Colonic mucosa (tissue), 4 donors: Measurements from ENCODE around the gene RTKN2. TPM values are rescaled to one million over a fixed set of nuclear protein-coding genes. Genes with fewer than 3 reads are reported as not detected.

Experiments
- DNase-seq: peaks from one replicate; pipeline ENCODE4 v3.0.0-alpha.2; 2020
- H3K27ac ChIP-seq: fragments of 200-600 bp; one replicate; pipeline ENCODE4 v1.8.0; 2021
- H3K27me3 ChIP-seq: fragments of 200-600 bp; one replicate; pipeline ENCODE4 v1.8.0; 2021
- H3K36me3 ChIP-seq: fragments of 200-600 bp; one replicate; pipeline ENCODE4 v1.8.0; 2021
- H3K4me1 ChIP-seq: fragments of 200-600 bp; one replicate; pipeline ENCODE4 v1.8.0; 2021; ENCODE audit warnings: mild to moderate bottlenecking
- H3K4me3 ChIP-seq: fragments of 200-600 bp; one replicate; pipeline ENCODE4 v1.8.0; 2021
- H3K9ac ChIP-seq, 2 donors: one replicate each; pipeline ENCODE4 v1.7.0; 2013; ENCODE audit warnings: control low read depth in 2 of 2, low read depth in 2 of 2, low read length in 2 of 2
- H3K9me3 ChIP-seq: fragments of 200-600 bp; one replicate; pipeline ENCODE4 v1.8.0; 2021
- CTCF ChIP-seq: fragments of 200-600 bp; IDR thresholded peaks from one replicate; pipeline ENCODE4 v1.8.0; 2022; ENCODE audit warnings: antibody characterized with exemption, mild to moderate bottlenecking
- intact Hi-C: fragments of 100-400 bp; cut with DNase I; formaldehyde crosslinking; loops from one replicate; pipeline ENCODE4 v1.14.1; 2022
- total RNA-seq, 2 donors: library from RNA; stranded (reverse); fragmentation: NEBNext Ultra II Directional in 1 of 2; extraction: Animal tissue kit (Norgen Biotek cat#: 25700) in 1 of 2; gene quantifications; one replicate each; pipeline ENCODE4 v1.2.1, GENCODE V29; 2021
- donor health status: healthy.
- donor health status: DM: no; HTN: no; CAD: no.
- donor health status: DM: no; HTN: no; CAD: no.

The RTKN2 gene
- total RNA-seq, 2 donors from 2014 or later = 3.2 to 7.4 TPM

GRCh38 chr10:62196528-62196927, 72.1 kb downstream of the RTKN2 start:
- no peak overlapping the region for H3K4me3 ChIP-seq
- H3K27me3 ChIP-seq = no peaks in the 10 kb centered on the region
- intact Hi-C loops = no loop called here
- no peaks in the 10 kb centered on the region for H3K9me3 ChIP-seq
- H3K4me1 ChIP-seq = no peaks in the 10 kb centered on the region
- no peak overlapping the region for H3K9ac ChIP-seq
- TF ChIP-seq CTCF = no peak
- no peaks in the 10 kb centered on the region for H3K36me3 ChIP-seq
- no peak overlapping the region for H3K27ac ChIP-seq
- no peak for DNase-seq

GRCh38 chr10:62195675-62195926, 73.0 kb downstream of the RTKN2 start:
- intact Hi-C loops = no loop called here
- Histone ChIP-seq H3K4me1 (no peaks in the 10 kb centered on the region), H3K9ac (no peak overlapping the region), H3K27ac (no peak overlapping the region), H3K4me3 (no peak overlapping the region), H3K9me3 (no peaks in the 10 kb centered on the region), H3K36me3 (no peaks in the 10 kb centered on the region), H3K27me3 (no peaks in the 10 kb centered on the region)
- DNase-seq = no peak
- TF ChIP-seq CTCF = no peak

- Histone ChIP-seq H3K9me3 (no peaks in the 10 kb centered on the region), H3K36me3 (no peaks in the 10 kb centered on the region), H3K27ac (no peak overlapping the region), H3K9ac (no peak overlapping the region), H3K27me3 (no peaks in the 10 kb centered on the region), H3K4me1 (no peaks in the 10 kb centered on the region), H3K4me3 (no peak overlapping the region)
- DNase-seq = no peak
- no peak for TF ChIP-seq CTCF
- intact Hi-C loops = no loop called here
These were observed 73.5 kb downstream of the RTKN2 start for GRCh38 chr10:62194924-62195674.

- intact Hi-C loops = no loop called here
- no peak overlapping the region for H3K27ac ChIP-seq
These were observed 75.2 kb downstream of the RTKN2 start for GRCh38 chr10:62193479-62193878.

GRCh38 chr10:62189131-62189530, 79.5 kb downstream of the RTKN2 start:
- Histone ChIP-seq H3K4me3 (no peak overlapping the region), H3K9ac (no peak overlapping the region), H3K36me3 (no peaks in the 10 kb centered on the region), H3K9me3 (no peaks in the 10 kb centered on the region), H3K27me3 (no peaks in the 10 kb centered on the region), H3K27ac (no peak overlapping the region), H3K4me1 (no peaks in the 10 kb centered on the region)
- DNase-seq = no peak
- intact Hi-C loops = no loop called here
- no peak for TF ChIP-seq CTCF

More at GRCh38 chr10:62193479-62193878, 75.2 kb downstream of the RTKN2 start:
- Histone ChIP-seq H3K4me1 (no peaks in the 10 kb centered on the region), H3K36me3 (no peaks in the 10 kb centered on the region), H3K9me3 (no peaks in the 10 kb centered on the region), H3K27me3 (no peaks in the 10 kb centered on the region), H3K4me3 (no peak overlapping the region), H3K9ac (no peak overlapping the region)
- DNase-seq = no peak
- TF ChIP-seq CTCF = no peak
